WTC11 (cell line): ENCODE results near the gene PLEKHO2. TPM values are rescaled to one million over a fixed set of nuclear protein-coding genes. Genes with fewer than 3 reads are reported as not detected.

Experiments used
- ERG ChIP-seq: fragments of 250-450 bp; sonication (Bioruptor Pico); IDR thresholded peaks from 2 replicates; pipeline ENCODE4 v1.8.0; 2021; ENCODE audit warnings: mild to moderate bottlenecking
- ESRRA ChIP-seq: sonication (generic); formaldehyde crosslinking; IDR thresholded peaks from 2 replicates; pipeline ENCODE4 v1.8.1; 2022; ENCODE audit warnings: mild to moderate bottlenecking, missing genetic modification reagents, borderline replicate concordance
- FOXK1 ChIP-seq: sonication (generic); formaldehyde crosslinking; IDR thresholded peaks from 2 replicates; pipeline ENCODE4 v1.8.0; 2022; ENCODE audit warnings: mild to moderate bottlenecking, moderate library complexity, missing genetic modification reagents
- FOXP1 ChIP-seq: sonication (generic); formaldehyde crosslinking; IDR thresholded peaks from 2 replicates; pipeline ENCODE4 v1.8.0; 2022; ENCODE audit warnings: missing genetic modification reagents, mild to moderate bottlenecking, moderate library complexity, borderline replicate concordance
- FOXP4 ChIP-seq: sonication (generic); formaldehyde crosslinking; IDR thresholded peaks from 2 replicates; pipeline ENCODE4 v1.8.0; 2022; ENCODE audit warnings: mild to moderate bottlenecking, missing genetic modification reagents
- KAT7 ChIP-seq: sonication (generic); formaldehyde crosslinking; IDR thresholded peaks from 2 replicates; pipeline ENCODE4 v1.8.1; 2023; ENCODE audit warnings: missing genetic modification reagents, mild to moderate bottlenecking, borderline replicate concordance
- MYBL2 ChIP-seq: sonication (generic); formaldehyde crosslinking; IDR thresholded peaks from 2 replicates; pipeline ENCODE4 v1.8.1; 2023; ENCODE audit warnings: mild to moderate bottlenecking, moderate library complexity, missing genetic modification reagents
- NFATC4 ChIP-seq: fragments of 250-450 bp; sonication (Bioruptor Pico); IDR thresholded peaks from 2 replicates; pipeline ENCODE4 v1.9.0; 2021; ENCODE audit warnings: mild to moderate bottlenecking
- NR3C1 ChIP-seq: sonication (generic); formaldehyde crosslinking; conservative IDR thresholded peaks from 2 replicates; pipeline ENCODE4 v1.8.1; 2023; ENCODE audit warnings: low read depth, mild to moderate bottlenecking, missing genetic modification reagents
- PREB ChIP-seq: sonication (generic); formaldehyde crosslinking; IDR thresholded peaks from 2 replicates; pipeline ENCODE4 v1.8.1; 2022; ENCODE audit warnings: mild to moderate bottlenecking, missing genetic modification reagents, moderate library complexity, borderline replicate concordance
- TEAD4 ChIP-seq: sonication (generic); formaldehyde crosslinking; IDR thresholded peaks from 2 replicates; pipeline ENCODE4 v1.8.0; 2022; ENCODE audit warnings: mild to moderate bottlenecking, missing genetic modification reagents
- USF2 ChIP-seq: sonication (generic); formaldehyde crosslinking; IDR thresholded peaks from 2 replicates; pipeline ENCODE4 v1.8.1; 2023; ENCODE audit warnings: mild to moderate bottlenecking, missing genetic modification reagents, moderate library complexity
- ZNF232 ChIP-seq: sonication (generic); formaldehyde crosslinking; IDR thresholded peaks from 2 replicates; pipeline ENCODE4 v1.8.0; 2022; ENCODE audit warnings: mild to moderate bottlenecking, missing genetic modification reagents
- ZNF416 ChIP-seq: fragments of 250-450 bp; sonication (Bioruptor Pico); IDR thresholded peaks from 2 replicates; pipeline ENCODE4 v1.9.0; 2021; ENCODE audit warnings: mild to moderate bottlenecking, inconsistent platforms
- ZNF532 ChIP-seq: fragments of 250-450 bp; sonication (Bioruptor Pico); IDR thresholded peaks from 2 replicates; pipeline ENCODE4 v1.9.0; 2021; ENCODE audit warnings: mild to moderate bottlenecking, borderline replicate concordance
- ZSCAN18 ChIP-seq: fragments of 250-450 bp; sonication (Bioruptor Pico); IDR thresholded peaks from 2 replicates; pipeline ENCODE4 v2.1.2; 2022; ENCODE audit warnings: mild to moderate bottlenecking, moderate library complexity
- total RNA-seq: library from RNA; stranded (reverse); gene quantifications from 3 replicates; pipeline ENCODE4 v1.2.3, GENCODE V29; 2021

Gene PLEKHO2
- total RNA-seq, 1 experiment from 2014 or later, result 22.1 TPM

- no peak for TF ChIP-seq ZNF532 (CRISPR knock-in tag)
- no peak for TF ChIP-seq TEAD4
- no peak for TF ChIP-seq FOXP1 (CRISPR knock-in tag)
- no peak for TF ChIP-seq PREB (CRISPR knock-in tag)
- TF ChIP-seq KAT7 (CRISPR knock-in tag), result no peak
- TF ChIP-seq ESRRA (CRISPR knock-in tag), result no peak
- no peak for TF ChIP-seq FOXP4 (CRISPR knock-in tag)
- no peak for TF ChIP-seq ERG (CRISPR knock-in tag)
- TF ChIP-seq ZNF416, result no peak
- TF ChIP-seq NFATC4 (CRISPR knock-in tag), result no peak
- no peak for TF ChIP-seq USF2 (CRISPR knock-in tag)
- TF ChIP-seq ZNF232 (CRISPR knock-in tag), result no peak
- no peak for TF ChIP-seq FOXK1 (CRISPR knock-in tag)
- no peak for TF ChIP-seq MYBL2 (CRISPR knock-in tag)
- no peak for TF ChIP-seq NR3C1 (CRISPR knock-in tag)
- TF ChIP-seq ZSCAN18, result no peak
These were observed 62.5 kb downstream of the PLEKHO2 start (continued) for GRCh38 chr15:64904189-64904588.
